PC-9 (cell line): Measurements from ENCODE around the gene AGTPBP1. TPM values are rescaled to one million over a fixed set of nuclear protein-coding genes. Genes with fewer than 3 reads are reported as not detected.
A peak's percentile ranks its signal among the peaks of the same experiment; 100 is the strongest.

Source experiments
- BruUV-seq: library from RNA; stranded (reverse); fragments of 400-500 nt; replicated peaks from 2 replicates; lab custom pipeline; 2021; lab: Mats Ljungman, UMichigan
- CTCF ChIA-PET: fragments of 300-600 bp; sonication (Branson Sonifier 250); formaldehyde crosslinking; loops from one replicate; lab custom pipeline; 2022; ENCODE audit warnings: antibody characterized with exemption; lab: Charles Lee
- POLR2A ChIA-PET: fragments of 300-600 bp; sonication (Branson Sonifier 250); formaldehyde crosslinking; loops from one replicate; lab custom pipeline; 2022; ENCODE audit warnings: antibody characterized with exemption; ENCODE audit not compliant: unreplicated experiment; lab: Charles Lee
- DNase-seq, 2 experiments: peaks; one replicate each; pipeline versions ENCODE4 v3.0.0 to v3.0.0-alpha.2; 2015 to 2022; ENCODE audit warnings: mixed read lengths in 1 of 2
- H2AFZ ChIP-seq: fragments of 200-600 bp; sonication (generic); 2 replicates; pipeline ENCODE4 v1.8.1; 2017; ENCODE audit warnings: antibody characterized with exemption
- H3F3A ChIP-seq: fragments of 200-600 bp; sonication (generic); 2 replicates; pipeline ENCODE4 v1.8.1; 2017; ENCODE audit warnings: antibody characterized with exemption, mild to moderate bottlenecking, low read depth; ENCODE audit not compliant: insufficient read depth
- H3K27ac ChIP-seq: fragments of 200-600 bp; sonication (generic); 2 replicates; pipeline ENCODE4 v1.6.1; 2016; ENCODE audit warnings: mixed run types
- H3K27me3 ChIP-seq: fragments of 200-600 bp; sonication (generic); 2 replicates; pipeline ENCODE4 v1.6.1; 2016; ENCODE audit warnings: low read depth, mixed run types; ENCODE audit not compliant: insufficient read depth
- H3K36me3 ChIP-seq: fragments of 200-600 bp; sonication (generic); 2 replicates; pipeline ENCODE4 v1.6.1; 2016; ENCODE audit warnings: low read depth, mixed run types
- H3K4me1 ChIP-seq: fragments of 200-600 bp; sonication (generic); replicated peaks from 2 replicates; pipeline ENCODE4 v1.6.1; 2016; ENCODE audit warnings: mixed run types; ENCODE audit not compliant: insufficient read depth
- H3K4me2 ChIP-seq: fragments of 200-600 bp; sonication (generic); 2 replicates; pipeline ENCODE4 v1.6.1; 2017; ENCODE audit warnings: mixed run types
- H3K4me3 ChIP-seq: fragments of 200-600 bp; sonication (generic); 2 replicates; pipeline ENCODE4 v1.6.1; 2016; ENCODE audit warnings: mixed run types
- H3K79me2 ChIP-seq: fragments of 200-600 bp; sonication (generic); 2 replicates; pipeline ENCODE4 v1.6.1; 2017; ENCODE audit warnings: low read depth, mixed run types
- H3K9me2 ChIP-seq: fragments of 200-600 bp; sonication (generic); 2 replicates; pipeline ENCODE4 v1.8.1; 2017; ENCODE audit warnings: mild to moderate bottlenecking; ENCODE audit not compliant: insufficient read depth
- H3K9me3 ChIP-seq: fragments of 200-600 bp; sonication (generic); 2 replicates; pipeline ENCODE4 v1.8.1; 2016; ENCODE audit warnings: low read depth; ENCODE audit not compliant: insufficient read depth
- H4K20me1 ChIP-seq: fragments of 200-600 bp; sonication (generic); 2 replicates; pipeline ENCODE4 v1.8.1; 2017; ENCODE audit not compliant: insufficient read depth
- EZH2 ChIP-seq: fragments of 200-600 bp; sonication (generic); IDR thresholded peaks from 2 replicates; pipeline ENCODE4 v1.8.0; 2017; ENCODE audit warnings: antibody characterized with exemption, low read depth
- intact Hi-C: fragments of 100-400 bp; cut with micrococcal nuclease; formaldehyde crosslinking; loops from one replicate; pipeline ENCODE4 v1.10.0; 2022; ENCODE audit not compliant: unreplicated experiment
- total RNA-seq: library from RNA; stranded (reverse); gene quantifications from 2 replicates; pipeline ENCODE4 v1.2.3, GENCODE V29; 2021
- TF ChIP-seq, protein P1 (sequence below): fragments of 200-600 bp; sonication (generic); conservative IDR thresholded peaks from 2 replicates; pipeline ENCODE4 v1.6.1; 2017; ENCODE audit warnings: mixed run types, antibody characterized with exemption, mild to moderate bottlenecking, moderate library complexity

The AGTPBP1 gene
- total RNA-seq, 1 experiment from 2014 or later = 19.8 TPM

DNA sequence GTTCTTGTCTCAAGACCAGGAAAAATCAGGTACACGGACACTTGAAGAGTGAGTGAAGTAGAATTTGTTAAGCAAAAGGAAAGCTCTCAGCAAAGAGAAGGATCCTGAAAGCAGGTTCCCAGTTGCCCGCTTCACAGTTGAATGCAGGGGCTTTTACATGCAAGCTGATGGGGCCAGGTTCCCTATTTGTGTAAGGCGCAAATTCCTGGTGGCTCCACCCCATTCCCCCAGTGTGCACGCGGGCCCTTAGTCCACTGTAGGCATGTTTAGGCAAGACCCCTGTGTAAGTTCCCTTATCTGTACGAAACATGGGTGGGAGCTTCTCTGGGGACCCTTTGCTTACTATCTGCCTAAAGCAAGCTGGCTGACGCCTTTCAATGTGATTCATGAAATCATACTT, 2.7 kb upstream of the AGTPBP1 start:
- H4K20me1 ChIP-seq = no peaks in the 10 kb centered on the region
- ChIA-PET POLR2A (no interaction called here), CTCF (no interaction called here)
- intact Hi-C loops = loop anchor here (5.0 kb wide), 1 partner anchor 193 kb away; no protein-coding TSS in a partner anchor
- TF ChIP-seq, protein P1, sequence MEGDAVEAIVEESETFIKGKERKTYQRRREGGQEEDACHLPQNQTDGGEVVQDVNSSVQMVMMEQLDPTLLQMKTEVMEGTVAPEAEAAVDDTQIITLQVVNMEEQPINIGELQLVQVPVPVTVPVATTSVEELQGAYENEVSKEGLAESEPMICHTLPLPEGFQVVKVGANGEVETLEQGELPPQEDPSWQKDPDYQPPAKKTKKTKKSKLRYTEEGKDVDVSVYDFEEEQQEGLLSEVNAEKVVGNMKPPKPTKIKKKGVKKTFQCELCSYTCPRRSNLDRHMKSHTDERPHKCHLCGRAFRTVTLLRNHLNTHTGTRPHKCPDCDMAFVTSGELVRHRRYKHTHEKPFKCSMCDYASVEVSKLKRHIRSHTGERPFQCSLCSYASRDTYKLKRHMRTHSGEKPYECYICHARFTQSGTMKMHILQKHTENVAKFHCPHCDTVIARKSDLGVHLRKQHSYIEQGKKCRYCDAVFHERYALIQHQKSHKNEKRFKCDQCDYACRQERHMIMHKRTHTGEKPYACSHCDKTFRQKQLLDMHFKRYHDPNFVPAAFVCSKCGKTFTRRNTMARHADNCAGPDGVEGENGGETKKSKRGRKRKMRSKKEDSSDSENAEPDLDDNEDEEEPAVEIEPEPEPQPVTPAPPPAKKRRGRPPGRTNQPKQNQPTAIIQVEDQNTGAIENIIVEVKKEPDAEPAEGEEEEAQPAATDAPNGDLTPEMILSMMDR = no peak
- TF ChIP-seq EZH2 = no peak
- no TSS peak for BruUV-seq
- H3K36me3 ChIP-seq = no peaks in the 10 kb centered on the region
- peaks cover 31% of the 10 kb centered on the region for H3K4me1 ChIP-seq
- H3K4me2 ChIP-seq = no peak overlapping the region
- H3K27ac ChIP-seq = no peak overlapping the region
- H3K4me3 ChIP-seq = no peak overlapping the region
- no peak for DNase-seq
- peaks cover 5% of the 10 kb centered on the region; the same call in 1 of the 2 replicates for H3K79me2 ChIP-seq
- no peak overlapping the region for H2AFZ ChIP-seq
- H3K9me3 ChIP-seq = no peaks in the 10 kb centered on the region
- peaks cover 47% of the 10 kb centered on the region for H3K27me3 ChIP-seq
- peaks cover 24% of the 10 kb centered on the region; the same call in 1 of the 2 replicates for H3F3A ChIP-seq
- H3K9me2 ChIP-seq = no peaks in the 10 kb centered on the region

DNA sequence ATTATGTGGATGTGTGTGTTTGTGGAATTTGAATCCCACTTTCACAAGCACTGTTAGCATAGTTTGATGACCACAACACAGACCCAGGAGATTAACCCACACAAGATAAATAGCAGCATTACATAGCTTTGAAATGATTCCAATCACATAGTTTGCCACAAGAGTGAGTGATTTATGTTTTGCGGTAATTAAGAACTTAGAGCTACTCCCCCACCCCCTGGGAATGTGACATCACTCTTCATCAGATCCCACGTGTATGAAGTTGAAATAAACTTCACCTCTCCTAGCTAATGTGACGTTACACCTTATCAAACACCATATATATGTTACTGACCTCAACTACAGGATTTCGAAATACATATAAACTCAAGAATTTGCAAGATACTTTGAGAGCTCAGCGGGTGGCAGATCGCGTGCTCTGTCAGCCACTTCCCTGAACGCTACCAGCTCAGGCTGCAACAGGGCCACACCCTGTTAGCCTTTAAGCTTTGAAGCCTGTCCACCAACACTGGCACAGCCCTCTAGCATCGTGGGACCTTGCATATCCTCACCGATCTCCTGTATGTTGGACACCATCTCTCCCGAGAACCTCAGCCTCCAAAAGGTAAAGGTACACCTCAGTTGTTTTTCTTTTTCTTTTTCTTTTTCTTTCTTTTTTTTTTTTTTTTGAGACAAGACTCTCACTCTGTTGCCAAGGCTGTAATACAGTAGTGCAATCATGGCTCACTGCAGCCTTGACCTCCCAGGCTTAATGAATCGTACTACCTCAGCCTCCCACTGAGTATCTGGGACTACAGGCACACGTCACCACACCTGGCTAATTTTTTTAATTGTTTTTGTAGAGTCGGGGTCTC, 1.7 kb upstream of the AGTPBP1 start:
- Histone ChIP-seq H3K9me3 (no peaks in the 10 kb centered on the region), H2AFZ (peak overlapping the region; percentile 35; the same call in 1 of the 2 replicates), H3K27ac (peak overlapping the region; percentile 53), H3K79me2 (peaks cover 5% of the 10 kb centered on the region), H3K4me3 (peak overlapping the region; percentile 92; the same call in 1 of the 2 replicates), H3K27me3 (peaks cover 38% of the 10 kb centered on the region), H3K4me1 (peaks cover 31% of the 10 kb centered on the region), H3K4me2 (peak overlapping the region; percentile 94), H3F3A (peaks cover 24% of the 10 kb centered on the region; the same call in 1 of the 2 replicates), H3K36me3 (no peaks in the 10 kb centered on the region), H3K9me2 (no peaks in the 10 kb centered on the region), H4K20me1 (no peaks in the 10 kb centered on the region)
- intact Hi-C loops = loop anchor here (5.0 kb wide), 1 partner anchor 194 kb away; no protein-coding TSS in a partner anchor
- no peak for TF ChIP-seq EZH2
- TF ChIP-seq, protein P1 = no peak
- BruUV-seq = no TSS peak
- CTCF ChIA-PET = interaction anchor here (0.6 to 0.7 kb wide), 4 partner anchors 45 to 185 kb away, joined by 3 to 5 read pairs (median 3); no protein-coding TSS in a partner anchor
- POLR2A ChIA-PET = interaction anchor here (0.6 to 1.1 kb wide), 3 partner anchors 21 to 1024 kb away, joined by 3 to 11 read pairs (median 3); no protein-coding TSS in a partner anchor
- DNase-seq = peak; percentile 43 to 96

DNA sequence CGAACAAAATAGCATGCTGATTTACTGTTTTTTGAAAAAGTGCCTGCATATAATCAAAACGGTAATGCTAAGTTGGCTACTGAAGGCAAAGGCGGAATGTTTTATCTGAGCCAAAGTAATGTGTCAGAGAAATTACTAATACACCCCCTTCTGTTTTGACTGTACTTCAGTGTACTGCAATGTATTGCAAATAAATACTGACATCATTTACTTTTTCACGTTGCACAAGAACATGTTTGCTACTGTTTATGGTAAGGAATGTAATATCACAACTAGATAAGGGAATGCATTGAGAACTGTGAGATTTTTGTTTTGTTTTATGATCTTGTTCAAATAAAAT, 813 bp upstream of the AGTPBP1 start:
- no TSS peak for BruUV-seq
- intact Hi-C loops = loop anchor here (5.0 kb wide), 1 partner anchor 195 kb away; no protein-coding TSS in a partner anchor
- CTCF ChIA-PET = no interaction called here

More for the DNA sequence above, 813 bp upstream of the AGTPBP1 start:
- H2AFZ ChIP-seq = peak overlapping the region; percentile 89
- H3K27me3 ChIP-seq = peaks cover 32% of the 10 kb centered on the region
- TF ChIP-seq EZH2 = no peak
- TF ChIP-seq, protein P1 = no peak
- H3F3A ChIP-seq = peaks cover 24% of the 10 kb centered on the region; the same call in 1 of the 2 replicates
- peak in 1 of 2 experiments; percentile 81 for DNase-seq
- H4K20me1 ChIP-seq = no peaks in the 10 kb centered on the region
- POLR2A ChIA-PET = interaction anchor here (1.1 kb wide), 1 partner anchor 20 kb away, joined by 3 read pairs; no protein-coding TSS in a partner anchor
- H3K36me3 ChIP-seq = no peaks in the 10 kb centered on the region
- peak overlapping the region; percentile 53 for H3K27ac ChIP-seq
- no peaks in the 10 kb centered on the region for H3K9me2 ChIP-seq
- no peaks in the 10 kb centered on the region for H3K9me3 ChIP-seq
- H3K4me2 ChIP-seq = peak overlapping the region; percentile 94
- H3K79me2 ChIP-seq = peaks cover 5% of the 10 kb centered on the region
- H3K4me3 ChIP-seq = peak overlapping the region; percentile 92
- peaks cover 31% of the 10 kb centered on the region for H3K4me1 ChIP-seq
